Esophagus muscularis mucosa (tissue), 2 donors: ENCODE data around the gene STN1.

Experiments
- EP300 ChIP-seq: sonication (generic); formaldehyde crosslinking; IDR thresholded peaks from one replicate; pipeline ENCODE4 v1.6.1; 2017; ENCODE audit warnings: antibody characterized with exemption
- POLR2A ChIP-seq: fragments of 450-650 bp; IDR thresholded peaks from one replicate; pipeline ENCODE4 v1.6.1; 2017; ENCODE audit warnings: antibody characterized with exemption, moderate library complexity, mild to moderate bottlenecking, low read depth

DNA sequence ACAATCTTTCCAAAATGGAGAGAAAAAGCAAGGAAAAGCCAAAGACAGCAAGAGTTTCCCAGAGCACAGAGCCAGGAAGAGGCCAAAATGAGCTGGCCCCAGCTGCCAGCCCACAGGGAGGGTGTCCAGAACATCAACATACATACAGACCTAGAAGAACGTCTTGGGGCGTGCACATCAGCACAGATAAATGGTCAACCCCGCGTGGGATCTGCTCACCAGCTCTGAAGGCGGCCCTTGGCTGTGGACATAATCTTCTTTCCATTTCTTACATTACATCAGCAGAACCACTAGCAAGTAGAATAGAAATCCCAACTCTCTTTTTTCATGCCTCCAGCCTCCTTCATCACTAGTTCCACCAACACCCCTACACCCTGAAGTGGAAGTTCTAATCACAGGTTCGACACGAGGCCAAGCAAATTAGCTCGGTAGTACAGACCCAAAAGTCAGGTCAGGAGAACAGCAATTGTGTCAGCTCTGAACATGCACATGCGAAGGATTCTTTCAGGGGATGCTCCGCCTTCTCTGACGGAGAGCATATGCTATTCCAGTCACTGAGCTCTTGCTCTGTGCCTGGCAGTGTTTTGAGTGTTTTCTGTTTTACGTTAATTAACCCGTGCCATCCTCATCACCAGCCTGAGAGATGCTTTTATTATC, 79.0 kb downstream of the STN1 start:
- TF ChIP-seq POLR2A (no peak), EP300 (no peak)
